GM23338 (cell line): ENCODE results near the gene RPTOR. TPM values are rescaled to one million over a fixed set of nuclear protein-coding genes. Genes with fewer than 3 reads are reported as not detected.

Experiments used
- ATAC-seq: fragments of 200-7000 bp; cut with Tn5 transposase; 3 replicates; pipeline ENCODE4 v1.9.1; 2020
- DNase-seq: peaks from one replicate; pipeline ENCODE4 v3.0.0-alpha.2; 2015; ENCODE audit warnings: low spot score
- H2AFZ ChIP-seq: fragments of 200-600 bp; sonication (generic); 2 replicates; pipeline ENCODE4 v1.8.0; 2016; ENCODE audit warnings: antibody characterized with exemption, mild to moderate bottlenecking, moderate library complexity
- H3F3A ChIP-seq: fragments of 200-600 bp; sonication (generic); replicated peaks from 2 replicates; pipeline ENCODE4 v1.8.0; 2017; ENCODE audit warnings: antibody characterized with exemption, mixed run types, low read depth
- H3K27ac ChIP-seq: fragments of 200-600 bp; sonication (generic); 2 replicates; pipeline ENCODE4 v1.6.1; 2016; ENCODE audit warnings: low read depth
- H3K27me3 ChIP-seq: fragments of 200-600 bp; sonication (generic); 2 replicates; pipeline ENCODE4 v1.8.0; 2016; ENCODE audit warnings: mild to moderate bottlenecking, mixed run types, moderate library complexity; ENCODE audit not compliant: insufficient read depth
- H3K36me3 ChIP-seq: fragments of 200-600 bp; sonication (generic); 2 replicates; pipeline ENCODE4 v1.8.0; 2016; ENCODE audit warnings: mild to moderate bottlenecking; ENCODE audit not compliant: insufficient read depth
- H3K4me1 ChIP-seq: fragments of 200-600 bp; sonication (generic); 2 replicates; pipeline ENCODE4 v1.8.0; 2016; ENCODE audit warnings: mild to moderate bottlenecking, moderate library complexity; ENCODE audit not compliant: insufficient read depth
- H3K4me2 ChIP-seq: fragments of 200-600 bp; sonication (generic); 2 replicates; pipeline ENCODE4 v1.7.1; 2017; ENCODE audit warnings: mixed run types
- H3K4me3 ChIP-seq: fragments of 200-600 bp; sonication (generic); 2 replicates; pipeline ENCODE4 v1.6.1; 2016; ENCODE audit warnings: mixed run types
- H3K79me2 ChIP-seq: fragments of 200-600 bp; sonication (generic); replicated peaks from 2 replicates; pipeline ENCODE4 v1.8.0; 2017; ENCODE audit warnings: mild to moderate bottlenecking; ENCODE audit not compliant: insufficient read depth
- H3K9me2 ChIP-seq: fragments of 200-600 bp; sonication (generic); 2 replicates; pipeline ENCODE4 v1.8.0; 2017; ENCODE audit not compliant: insufficient read depth
- H4K20me1 ChIP-seq: fragments of 200-600 bp; sonication (generic); replicated peaks from 2 replicates; pipeline ENCODE4 v1.8.0; 2017; ENCODE audit warnings: mild to moderate bottlenecking; ENCODE audit not compliant: insufficient read depth
- H3K27ac Mint-ChIP-seq: 2 replicates; pipeline ENCODE4 v1.8.0; 2020; ENCODE audit warnings: inconsistent platforms, mild to moderate bottlenecking, moderate library complexity, mixed read lengths
- H3K27me3 Mint-ChIP-seq: 3 replicates; pipeline ENCODE4 v1.8.0; 2022; ENCODE audit warnings: low read depth, mild to moderate bottlenecking, moderate library complexity, mixed read lengths, inconsistent platforms; ENCODE audit not compliant: insufficient read depth, poor library complexity
- H3K36me3 Mint-ChIP-seq: 3 replicates; pipeline ENCODE4 v1.8.0; 2021; ENCODE audit warnings: low read depth, mild to moderate bottlenecking, inconsistent platforms, moderate library complexity, mixed read lengths
- H3K4me1 Mint-ChIP-seq: 3 replicates; pipeline ENCODE4 v1.8.0; 2020; ENCODE audit warnings: mild to moderate bottlenecking, inconsistent platforms, mixed read lengths
- H3K4me3 Mint-ChIP-seq: 3 replicates; pipeline ENCODE4 v1.8.0; 2021; ENCODE audit warnings: moderate library complexity, mild to moderate bottlenecking, inconsistent platforms, mixed read lengths
- H3K9me3 Mint-ChIP-seq: 3 replicates; pipeline ENCODE4 v1.8.0; 2020; ENCODE audit warnings: moderate library complexity, mild to moderate bottlenecking, inconsistent platforms, mixed read lengths
- EZH2 ChIP-seq: fragments of 200-600 bp; sonication (generic); IDR thresholded peaks from one replicate; pipeline ENCODE4 v1.8.0; 2017; ENCODE audit warnings: antibody characterized with exemption, mild to moderate bottlenecking, low read depth; ENCODE audit not compliant: unreplicated experiment
- EZH2phosphoT487 ChIP-seq: fragments of 200-600 bp; sonication (generic); IDR thresholded peaks from one replicate; pipeline ENCODE4 v1.8.1; 2018; ENCODE audit warnings: antibody characterized with exemption; ENCODE audit not compliant: unreplicated experiment
- JUNB ChIP-seq: IDR thresholded peaks from one replicate; pipeline ENCODE4 v1.6.1; 2016; ENCODE audit warnings: antibody characterized with exemption; ENCODE audit not compliant: unreplicated experiment
- POLR2AphosphoS5 ChIP-seq: IDR thresholded peaks from 2 replicates; pipeline ENCODE4 v1.6.1; 2016; ENCODE audit warnings: antibody characterized with exemption, low read depth
- STAT1 ChIP-seq: IDR thresholded peaks from one replicate; pipeline ENCODE4 v1.6.1; 2016; ENCODE audit warnings: antibody characterized with exemption; ENCODE audit not compliant: unreplicated experiment
- ZNF114 ChIP-seq: fragments of 250-450 bp; sonication (Bioruptor Pico); IDR thresholded peaks from 2 replicates; pipeline ENCODE4 v1.5.0; 2020; ENCODE audit warnings: mild to moderate bottlenecking, moderate library complexity
- polyA plus RNA-seq: library from polyadenylated mRNA; unstranded; fragments of >200 nt; fragmentation: Nextera tagmentation; extraction: Ambion mirVana; gene quantifications from 2 replicates; pipeline ENCODE4 v1.2.1, GENCODE V29; 2016
- total RNA-seq: library from RNA; depleted of rRNA; stranded (reverse); fragments of >200 nt; shearing (Covaris generic); gene quantifications from 2 replicates; pipeline ENCODE4 v1.2.3, GENCODE V29; 2014
- TF ChIP-seq, protein P1 (sequence below), 2 experiments: fragments of 200-600 bp in 1 of 2; sonication (generic) in 1 of 2; conservative IDR thresholded peaks; 2 replicates each; pipeline versions ENCODE4 v1.5.1 to v1.6.1; 2016 to 2017; ENCODE audit warnings: antibody characterized with exemption in 2 of 2, low read depth in 2 of 2, mild to moderate bottlenecking in 2 of 2, moderate library complexity in 1 of 2
- TF ChIP-seq, protein P2 (sequence below): IDR thresholded peaks from one replicate; pipeline ENCODE4 v1.6.1; 2018; ENCODE audit warnings: antibody characterized with exemption; ENCODE audit not compliant: unreplicated experiment
- TF ChIP-seq, protein P3 (sequence below): IDR thresholded peaks from 2 replicates; pipeline ENCODE4 v1.6.1; 2016; ENCODE audit warnings: antibody characterized with exemption

The RPTOR gene
- total and polyA plus RNA-seq, 2 experiments from 2014 or later = 9.5 to 38.0 TPM

DNA sequence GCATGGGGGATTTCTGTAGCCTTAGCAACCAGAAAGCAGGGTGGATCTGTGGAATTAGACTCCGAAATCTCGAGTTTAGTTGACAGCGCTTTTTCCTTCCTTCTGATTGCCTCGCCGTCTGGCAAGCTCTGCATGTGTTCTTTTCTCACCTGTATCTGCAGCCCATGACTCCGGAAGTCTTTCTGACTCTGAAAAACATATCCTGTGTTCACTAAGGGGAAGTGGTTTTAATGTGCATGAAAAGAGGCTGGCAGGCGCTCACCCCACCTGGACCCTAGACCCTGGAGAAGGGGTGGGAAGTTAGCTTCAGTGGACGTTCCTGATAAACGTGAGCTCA is 158.5 kb downstream of the RPTOR start:
- Histone ChIP-seq H3K4me1 (peaks cover 16% of the 10 kb centered on the region), H2AFZ (no peak overlapping the region), H3K4me2 (no peak overlapping the region), H3K79me2 (peaks cover 55% of the 10 kb centered on the region), H3K9me2 (peaks cover 9% of the 10 kb centered on the region; the same call in 1 of the 2 replicates), H3K4me3 (no peak overlapping the region), H4K20me1 (no peaks in the 10 kb centered on the region), H3K27ac (0 out of 2 replicates have a peak overlapping the region, but pooled peaks have one; percentile 19), H3F3A (no peaks in the 10 kb centered on the region), H3K27me3 (no peaks in the 10 kb centered on the region), H3K36me3 (no peaks in the 10 kb centered on the region; the same call in 1 of the 2 replicates)
- no peak overlapping the region for H3K4me3 Mint-ChIP-seq
- peaks cover 9% of the 10 kb centered on the region for H3K27me3 Mint-ChIP-seq
- peaks cover 9% of the 10 kb centered on the region for H3K9me3 Mint-ChIP-seq
- peaks cover 36% of the 10 kb centered on the region for H3K4me1 Mint-ChIP-seq
- TF ChIP-seq EZH2phosphoT487 (no peak), POLR2AphosphoS5 (no peak), EZH2 (no peak)
- peaks cover 5% of the 10 kb centered on the region for H3K36me3 Mint-ChIP-seq
- ATAC-seq (no peak), DNase-seq (no peak)
- H3K27ac Mint-ChIP-seq = peak overlapping the region; percentile 52; the same call in 1 of the 2 replicates

DNA sequence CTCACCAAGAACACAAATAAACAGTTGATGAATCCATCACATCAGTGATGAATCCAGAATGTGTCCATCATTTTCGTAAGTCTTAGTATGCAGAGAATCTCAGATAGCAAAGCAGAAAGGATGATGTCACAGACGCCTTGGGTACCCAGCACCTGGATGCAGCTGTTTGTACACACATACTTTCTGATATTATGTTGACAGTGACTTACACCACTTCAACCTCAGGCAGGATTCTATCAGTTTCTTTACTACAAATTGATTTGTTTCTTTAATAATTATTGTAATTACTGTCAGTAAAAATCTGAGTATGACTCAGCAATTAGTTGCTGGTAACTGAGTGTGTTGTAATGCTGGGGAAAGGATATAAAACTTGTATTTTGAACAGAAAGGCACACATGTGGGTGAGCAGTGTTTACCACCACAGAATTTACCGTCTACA is 159.8 kb downstream of the RPTOR start:
- DNase-seq = no peak
- Histone ChIP-seq H3K79me2 (peaks cover 49% of the 10 kb centered on the region), H4K20me1 (no peaks in the 10 kb centered on the region), H3K36me3 (no peaks in the 10 kb centered on the region), H3K9me2 (peaks cover 9% of the 10 kb centered on the region; the same call in 1 of the 2 replicates), H3K27ac (no peak overlapping the region), H3K4me3 (no peak overlapping the region), H3K4me2 (no peak overlapping the region), H2AFZ (no peak overlapping the region), H3K4me1 (peaks cover 16% of the 10 kb centered on the region), H3K27me3 (no peaks in the 10 kb centered on the region), H3F3A (no peaks in the 10 kb centered on the region)
- TF ChIP-seq, protein P1, sequence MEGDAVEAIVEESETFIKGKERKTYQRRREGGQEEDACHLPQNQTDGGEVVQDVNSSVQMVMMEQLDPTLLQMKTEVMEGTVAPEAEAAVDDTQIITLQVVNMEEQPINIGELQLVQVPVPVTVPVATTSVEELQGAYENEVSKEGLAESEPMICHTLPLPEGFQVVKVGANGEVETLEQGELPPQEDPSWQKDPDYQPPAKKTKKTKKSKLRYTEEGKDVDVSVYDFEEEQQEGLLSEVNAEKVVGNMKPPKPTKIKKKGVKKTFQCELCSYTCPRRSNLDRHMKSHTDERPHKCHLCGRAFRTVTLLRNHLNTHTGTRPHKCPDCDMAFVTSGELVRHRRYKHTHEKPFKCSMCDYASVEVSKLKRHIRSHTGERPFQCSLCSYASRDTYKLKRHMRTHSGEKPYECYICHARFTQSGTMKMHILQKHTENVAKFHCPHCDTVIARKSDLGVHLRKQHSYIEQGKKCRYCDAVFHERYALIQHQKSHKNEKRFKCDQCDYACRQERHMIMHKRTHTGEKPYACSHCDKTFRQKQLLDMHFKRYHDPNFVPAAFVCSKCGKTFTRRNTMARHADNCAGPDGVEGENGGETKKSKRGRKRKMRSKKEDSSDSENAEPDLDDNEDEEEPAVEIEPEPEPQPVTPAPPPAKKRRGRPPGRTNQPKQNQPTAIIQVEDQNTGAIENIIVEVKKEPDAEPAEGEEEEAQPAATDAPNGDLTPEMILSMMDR (conservative IDR thresholded peaks at IDR 0.05; ENCODE audit: low read depth in 2 of 2) = no peak
- TF ChIP-seq, protein P2, sequence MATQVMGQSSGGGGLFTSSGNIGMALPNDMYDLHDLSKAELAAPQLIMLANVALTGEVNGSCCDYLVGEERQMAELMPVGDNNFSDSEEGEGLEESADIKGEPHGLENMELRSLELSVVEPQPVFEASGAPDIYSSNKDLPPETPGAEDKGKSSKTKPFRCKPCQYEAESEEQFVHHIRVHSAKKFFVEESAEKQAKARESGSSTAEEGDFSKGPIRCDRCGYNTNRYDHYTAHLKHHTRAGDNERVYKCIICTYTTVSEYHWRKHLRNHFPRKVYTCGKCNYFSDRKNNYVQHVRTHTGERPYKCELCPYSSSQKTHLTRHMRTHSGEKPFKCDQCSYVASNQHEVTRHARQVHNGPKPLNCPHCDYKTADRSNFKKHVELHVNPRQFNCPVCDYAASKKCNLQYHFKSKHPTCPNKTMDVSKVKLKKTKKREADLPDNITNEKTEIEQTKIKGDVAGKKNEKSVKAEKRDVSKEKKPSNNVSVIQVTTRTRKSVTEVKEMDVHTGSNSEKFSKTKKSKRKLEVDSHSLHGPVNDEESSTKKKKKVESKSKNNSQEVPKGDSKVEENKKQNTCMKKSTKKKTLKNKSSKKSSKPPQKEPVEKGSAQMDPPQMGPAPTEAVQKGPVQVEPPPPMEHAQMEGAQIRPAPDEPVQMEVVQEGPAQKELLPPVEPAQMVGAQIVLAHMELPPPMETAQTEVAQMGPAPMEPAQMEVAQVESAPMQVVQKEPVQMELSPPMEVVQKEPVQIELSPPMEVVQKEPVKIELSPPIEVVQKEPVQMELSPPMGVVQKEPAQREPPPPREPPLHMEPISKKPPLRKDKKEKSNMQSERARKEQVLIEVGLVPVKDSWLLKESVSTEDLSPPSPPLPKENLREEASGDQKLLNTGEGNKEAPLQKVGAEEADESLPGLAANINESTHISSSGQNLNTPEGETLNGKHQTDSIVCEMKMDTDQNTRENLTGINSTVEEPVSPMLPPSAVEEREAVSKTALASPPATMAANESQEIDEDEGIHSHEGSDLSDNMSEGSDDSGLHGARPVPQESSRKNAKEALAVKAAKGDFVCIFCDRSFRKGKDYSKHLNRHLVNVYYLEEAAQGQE = no peak
- TF ChIP-seq, protein P3, sequence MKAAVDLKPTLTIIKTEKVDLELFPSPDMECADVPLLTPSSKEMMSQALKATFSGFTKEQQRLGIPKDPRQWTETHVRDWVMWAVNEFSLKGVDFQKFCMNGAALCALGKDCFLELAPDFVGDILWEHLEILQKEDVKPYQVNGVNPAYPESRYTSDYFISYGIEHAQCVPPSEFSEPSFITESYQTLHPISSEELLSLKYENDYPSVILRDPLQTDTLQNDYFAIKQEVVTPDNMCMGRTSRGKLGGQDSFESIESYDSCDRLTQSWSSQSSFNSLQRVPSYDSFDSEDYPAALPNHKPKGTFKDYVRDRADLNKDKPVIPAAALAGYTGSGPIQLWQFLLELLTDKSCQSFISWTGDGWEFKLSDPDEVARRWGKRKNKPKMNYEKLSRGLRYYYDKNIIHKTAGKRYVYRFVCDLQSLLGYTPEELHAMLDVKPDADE = no peak
- TF ChIP-seq JUNB (no peak), STAT1 (no peak), ZNF114 (no peak)
- H3K4me3 Mint-ChIP-seq = no peak overlapping the region
- 0 out of 2 replicates have a peak overlapping the region, but pooled peaks have one; percentile 24 for H3K27ac Mint-ChIP-seq
- peaks cover 31% of the 10 kb centered on the region for H3K4me1 Mint-ChIP-seq
- peaks cover 9% of the 10 kb centered on the region for H3K27me3 Mint-ChIP-seq
- peaks cover 6% of the 10 kb centered on the region for H3K9me3 Mint-ChIP-seq
- no peak for ATAC-seq
- H3K36me3 Mint-ChIP-seq = peaks cover 5% of the 10 kb centered on the region
